T-helper 2 cell treated with Interferon-gamma antibody and Interleukin-4, amounts not matched to agents 5 μg/mL and 100 μg/mL, for 36 hours (primary cell): Measurements from ENCODE around the gene CHAF1B.

Experiments
- DNase-seq: peaks from one replicate; pipeline ENCODE4 v3.0.0; 2021; ENCODE audit warnings: low spot score
- H3K27ac Mint-ChIP-seq: one replicate; pipeline ENCODE4 v1.8.0; 2021; ENCODE audit warnings: mild to moderate bottlenecking, mixed read lengths
- H3K27me3 Mint-ChIP-seq: one replicate; pipeline ENCODE4 v1.8.0; 2021; ENCODE audit warnings: low read depth, mixed read lengths
- H3K36me3 Mint-ChIP-seq: one replicate; pipeline ENCODE4 v1.8.0; 2021; ENCODE audit warnings: low read depth, mixed read lengths
- H3K4me1 Mint-ChIP-seq: one replicate; pipeline ENCODE4 v1.8.0; 2021; ENCODE audit warnings: low read depth, mixed read lengths
- H3K4me3 Mint-ChIP-seq: one replicate; pipeline ENCODE4 v1.8.0; 2022; ENCODE audit warnings: mild to moderate bottlenecking, moderate library complexity, mixed read lengths
- H3K9me3 Mint-ChIP-seq: one replicate; pipeline ENCODE4 v1.8.0; 2021; ENCODE audit warnings: mixed read lengths

Gene CHAF1B

GRCh38 chr21:36425286-36425685 lies 40.1 kb downstream of the CHAF1B start:
- no peaks in the 10 kb centered on the region for H3K9me3 Mint-ChIP-seq
- no peak overlapping the region for H3K4me3 Mint-ChIP-seq
- H3K27me3 Mint-ChIP-seq: no peaks in the 10 kb centered on the region
- no peak overlapping the region for H3K27ac Mint-ChIP-seq
- peaks cover 29% of the 10 kb centered on the region for H3K4me1 Mint-ChIP-seq
- H3K36me3 Mint-ChIP-seq: peaks cover 17% of the 10 kb centered on the region
- no peak for DNase-seq

- Mint-ChIP-seq H3K27me3 (peaks cover 2% of the 10 kb centered on the region), H3K27ac (peak overlapping the region; percentile 36), H3K4me1 (peaks cover 34% of the 10 kb centered on the region), H3K9me3 (no peaks in the 10 kb centered on the region), H3K4me3 (no peak overlapping the region), H3K36me3 (peaks cover 14% of the 10 kb centered on the region)
- DNase-seq: no peak
Observed at GRCh38 chr21:36427502-36427901, 42.3 kb downstream of the CHAF1B start.

- peaks cover 2% of the 10 kb centered on the region for H3K27me3 Mint-ChIP-seq
- H3K36me3 Mint-ChIP-seq: peaks cover 4% of the 10 kb centered on the region
- H3K4me1 Mint-ChIP-seq: peaks cover 23% of the 10 kb centered on the region
- no peak for DNase-seq
- no peak overlapping the region for H3K27ac Mint-ChIP-seq
- H3K4me3 Mint-ChIP-seq: peak overlapping the region; percentile 8
- H3K9me3 Mint-ChIP-seq: no peaks in the 10 kb centered on the region
Observed at GRCh38 chr21:36428761-36429432, 43.7 kb downstream of the CHAF1B start.

GRCh38 chr21:36429947-36430546 lies 44.9 kb downstream of the CHAF1B start:
- peaks cover 2% of the 10 kb centered on the region for H3K27me3 Mint-ChIP-seq
- peak overlapping the region; percentile 79 for H3K4me3 Mint-ChIP-seq
- peak; percentile 89 for DNase-seq
- peaks cover 16% of the 10 kb centered on the region for H3K4me1 Mint-ChIP-seq
- H3K9me3 Mint-ChIP-seq: no peaks in the 10 kb centered on the region
- no peaks in the 10 kb centered on the region for H3K36me3 Mint-ChIP-seq
- H3K27ac Mint-ChIP-seq: peak overlapping the region; percentile 85

- Mint-ChIP-seq H3K36me3 (no peaks in the 10 kb centered on the region), H3K4me3 (no peak overlapping the region), H3K27ac (no peak overlapping the region), H3K4me1 (peaks cover 16% of the 10 kb centered on the region), H3K9me3 (no peaks in the 10 kb centered on the region), H3K27me3 (peaks cover 2% of the 10 kb centered on the region)
- no peak for DNase-seq
Observed at GRCh38 chr21:36430841-36431240, 45.6 kb downstream of the CHAF1B start.

GRCh38 chr21:36431252-36431651 lies 46.1 kb downstream of the CHAF1B start:
- Mint-ChIP-seq H3K36me3 (no peaks in the 10 kb centered on the region), H3K27me3 (peaks cover 2% of the 10 kb centered on the region), H3K9me3 (no peaks in the 10 kb centered on the region), H3K4me3 (no peak overlapping the region), H3K4me1 (peaks cover 16% of the 10 kb centered on the region), H3K27ac (no peak overlapping the region)
- no peak for DNase-seq

- Mint-ChIP-seq H3K36me3 (no peaks in the 10 kb centered on the region), H3K4me3 (no peak overlapping the region)
- DNase-seq: no peak
Observed at GRCh38 chr21:36433059-36433709, 48.0 kb downstream of the CHAF1B start.

GRCh38 chr21:36434144-36434543 lies 49.0 kb downstream of the CHAF1B start:
- H3K27ac Mint-ChIP-seq: no peak overlapping the region
- no peaks in the 10 kb centered on the region for H3K36me3 Mint-ChIP-seq
- peaks cover 2% of the 10 kb centered on the region for H3K27me3 Mint-ChIP-seq
- DNase-seq: no peak
- H3K4me3 Mint-ChIP-seq: no peak overlapping the region
- H3K4me1 Mint-ChIP-seq: peaks cover 13% of the 10 kb centered on the region
- no peaks in the 10 kb centered on the region for H3K9me3 Mint-ChIP-seq

More at GRCh38 chr21:36433059-36433709, 48.0 kb downstream of the CHAF1B start:
- Mint-ChIP-seq H3K27me3 (peaks cover 2% of the 10 kb centered on the region), H3K4me1 (peaks cover 18% of the 10 kb centered on the region), H3K9me3 (no peaks in the 10 kb centered on the region), H3K27ac (no peak overlapping the region)

- Mint-ChIP-seq H3K36me3 (no peaks in the 10 kb centered on the region), H3K4me3 (no peak overlapping the region), H3K27me3 (no peaks in the 10 kb centered on the region), H3K9me3 (no peaks in the 10 kb centered on the region), H3K4me1 (peaks cover 1% of the 10 kb centered on the region), H3K27ac (no peak overlapping the region)
- no peak for DNase-seq
Observed at GRCh38 chr21:36436829-36437744, 51.9 kb downstream of the CHAF1B start.

GRCh38 chr21:36437745-36438128 lies 52.5 kb downstream of the CHAF1B start:
- DNase-seq: no peak
- H3K9me3 Mint-ChIP-seq: no peaks in the 10 kb centered on the region
- no peak overlapping the region for H3K4me3 Mint-ChIP-seq
- H3K27ac Mint-ChIP-seq: no peak overlapping the region
- peaks cover 1% of the 10 kb centered on the region for H3K4me1 Mint-ChIP-seq
- H3K27me3 Mint-ChIP-seq: no peaks in the 10 kb centered on the region
- no peaks in the 10 kb centered on the region for H3K36me3 Mint-ChIP-seq

GRCh38 chr21:36441715-36442114 lies 56.5 kb downstream of the CHAF1B start:
- Mint-ChIP-seq H3K4me1 (peaks cover 1% of the 10 kb centered on the region), H3K36me3 (no peaks in the 10 kb centered on the region), H3K9me3 (no peaks in the 10 kb centered on the region), H3K4me3 (no peak overlapping the region), H3K27ac (no peak overlapping the region), H3K27me3 (peaks cover 4% of the 10 kb centered on the region)
- no peak for DNase-seq

- H3K27me3 Mint-ChIP-seq: peaks cover 4% of the 10 kb centered on the region
- peaks cover 2% of the 10 kb centered on the region for H3K4me1 Mint-ChIP-seq
- no peaks in the 10 kb centered on the region for H3K9me3 Mint-ChIP-seq
- DNase-seq: no peak
- no peaks in the 10 kb centered on the region for H3K36me3 Mint-ChIP-seq
- H3K4me3 Mint-ChIP-seq: no peak overlapping the region
- no peak overlapping the region for H3K27ac Mint-ChIP-seq
Observed at GRCh38 chr21:36446301-36446700, 61.1 kb downstream of the CHAF1B start.

GRCh38 chr21:36450511-36450910 lies 65.3 kb downstream of the CHAF1B start:
- Mint-ChIP-seq H3K4me1 (peaks cover 2% of the 10 kb centered on the region), H3K9me3 (no peaks in the 10 kb centered on the region), H3K27ac (no peak overlapping the region), H3K4me3 (no peak overlapping the region), H3K27me3 (peaks cover 4% of the 10 kb centered on the region), H3K36me3 (no peaks in the 10 kb centered on the region)
- DNase-seq: no peak

GRCh38 chr21:36451506-36451905 lies 66.3 kb downstream of the CHAF1B start:
- Mint-ChIP-seq H3K27me3 (peaks cover under 1% of the 10 kb centered on the region), H3K9me3 (no peaks in the 10 kb centered on the region), H3K4me1 (peaks cover 2% of the 10 kb centered on the region), H3K4me3 (no peak overlapping the region), H3K27ac (no peak overlapping the region), H3K36me3 (no peaks in the 10 kb centered on the region)
- no peak for DNase-seq
